Epithelial cell of alveolus of lung (primary cell): ENCODE results near the gene SCRG1. TPM values are rescaled to one million over a fixed set of nuclear protein-coding genes. Genes with fewer than 3 reads are reported as not detected.

Experiments
- total RNA-seq: library from RNA; depleted of rRNA; stranded (reverse); fragments of >200 nt; gene quantifications from 2 replicates; pipeline ENCODE4 v1.2.1, GENCODE V29; 2015

The SCRG1 gene
- 0.13 TPM in 1 of 2 replicates, not detected in the other for total RNA-seq

DNA sequence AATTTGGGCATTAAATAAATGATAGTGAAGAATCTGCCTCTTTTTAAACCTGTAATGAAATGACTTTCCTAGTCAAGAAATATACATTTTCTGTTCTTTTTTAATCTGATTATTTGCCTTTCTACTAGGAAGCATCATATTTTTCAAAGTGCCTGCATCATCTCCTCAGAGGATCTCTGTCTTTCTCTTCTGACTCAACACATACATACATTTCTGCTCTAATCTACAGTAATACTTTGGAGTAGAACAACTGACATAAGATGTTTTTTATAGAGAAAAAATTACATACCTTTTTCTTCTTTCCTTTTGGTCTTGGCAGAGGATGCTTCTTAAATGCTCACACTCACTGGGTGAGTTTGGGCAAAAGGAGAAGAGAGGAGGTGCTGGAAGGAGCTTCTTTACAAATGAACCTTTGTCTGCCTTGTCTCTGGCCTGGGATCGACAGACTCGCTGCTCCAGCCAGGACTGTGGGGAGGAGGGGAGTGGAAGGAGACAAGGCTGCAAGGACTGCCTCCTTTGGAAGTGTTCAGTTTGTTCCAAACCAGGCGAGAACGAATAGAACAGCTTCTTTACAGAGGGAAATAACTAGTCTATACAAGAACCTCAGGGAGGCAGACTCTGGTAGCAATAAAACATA, at the start of gene SCRG1:
SCRG1 (minus strand) TSS at position 338 of the 637 bp plus-strand sequence. CDS start 7,702 bp downstream, outside the sequence.

DNA sequence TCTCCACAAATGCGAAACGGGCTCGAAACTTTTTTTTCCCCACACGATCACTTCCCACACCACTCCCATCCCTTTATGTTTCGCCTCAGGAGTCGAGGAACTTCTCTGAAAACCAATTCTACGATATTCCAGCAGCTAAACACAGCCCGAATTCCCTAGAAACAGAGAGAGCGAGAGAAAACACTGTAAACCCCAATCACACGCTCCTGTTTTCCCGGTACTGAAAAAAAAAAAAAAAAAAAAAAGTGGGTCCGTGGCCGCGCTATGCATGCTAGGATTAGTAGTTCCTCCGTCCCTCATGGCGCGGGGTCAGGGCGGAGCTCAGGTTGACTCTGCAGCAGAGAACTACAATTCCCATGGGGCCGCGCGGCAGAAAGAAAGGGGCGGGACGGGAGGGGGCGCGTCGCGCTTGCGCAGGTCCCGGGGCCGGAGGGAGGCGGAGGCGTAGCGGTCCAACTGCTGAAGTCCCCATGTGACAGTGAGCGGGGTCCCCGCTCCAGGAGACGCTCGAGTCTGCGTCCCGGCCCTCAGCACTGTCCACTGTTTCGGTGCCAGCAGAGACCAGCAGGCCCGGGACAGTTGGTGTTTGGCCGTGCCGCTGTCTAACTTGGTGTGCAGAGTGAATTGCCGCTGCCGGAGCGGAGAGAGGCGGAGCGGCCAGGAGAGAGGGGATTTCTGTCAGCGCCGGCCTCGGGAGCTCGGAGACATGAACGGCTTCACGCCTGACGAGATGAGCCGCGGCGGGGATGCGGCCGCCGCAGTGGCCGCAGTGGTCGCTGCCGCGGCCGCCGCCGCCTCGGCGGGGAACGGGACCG, 28.2 kb downstream of the SCRG1 start, which contains the start of gene SAP30:
SAP30 (plus strand) TSS at position 478 of the 815 bp plus-strand sequence; CDS start at position 707, 229 bp downstream.

Other genes with a start within 250 kb of the SCRG1 start
- gene GALNT7, start 230.3 kb downstream of the SCRG1 start, total RNA-seq: 19.0 and 24.7 TPM in 2 replicates
- gene HMGB2, start 64.8 kb downstream of the SCRG1 start, total RNA-seq: 67.9 and 116 TPM in 2 replicates
- 18.2 and 25.6 TPM in 2 replicates for gene SAP30, start 28.2 kb downstream of the SCRG1 start, total RNA-seq
- gene HAND2, start 131.1 kb upstream of the SCRG1 start, total RNA-seq: 1.9 and 2.3 TPM in 2 replicates